HG02943 (cell line): Measurements from ENCODE around the gene PCGF2.
"Not testable (repeated sequence)": the region's sequence is repeated elsewhere in the genome, so short reads cannot be mapped to it uniquely, and the experiment has no call there.

Experiments used
- ATAC-seq: cut with Tn5 transposase; IDR thresholded peaks from one replicate; pipeline ENCODE4 v1.9.1; 2021; ENCODE audit warnings: mild to moderate bottlenecking, low read depth, moderate library complexity; ENCODE audit not compliant: unreplicated experiment

PCGF2 gene

DNA sequence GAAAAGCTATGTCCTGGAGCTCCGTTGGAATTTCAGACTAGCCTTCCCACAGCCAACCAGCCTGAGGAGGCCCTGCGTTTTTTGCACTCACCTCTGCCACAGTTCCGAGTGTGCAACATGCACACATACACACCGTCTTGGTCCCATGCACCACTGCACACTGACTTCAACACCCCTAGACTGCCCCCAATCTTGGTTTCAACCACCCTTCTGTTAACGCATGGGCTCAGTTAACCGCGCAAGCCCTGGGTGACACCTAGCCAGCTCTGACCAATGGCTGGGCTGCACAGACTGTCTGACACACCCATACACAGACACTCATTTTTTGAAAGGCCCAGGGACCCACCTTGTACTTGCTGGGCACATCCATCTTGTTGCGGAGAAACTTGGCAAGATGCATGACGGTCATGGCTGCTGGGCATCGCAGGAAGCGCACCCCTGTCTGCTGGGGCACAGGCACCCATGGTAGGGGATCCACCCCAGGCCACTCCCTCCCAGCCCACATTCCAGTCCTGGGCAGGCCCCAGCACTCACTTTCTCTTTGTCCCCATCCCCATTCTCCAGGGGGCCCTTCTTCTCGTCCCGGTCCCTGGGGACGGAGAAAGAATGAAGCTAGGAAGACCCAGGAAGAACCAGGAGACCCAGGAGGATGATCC is 10.0 kb downstream of the PCGF2 start:
- ATAC-seq: no peak

DNA sequence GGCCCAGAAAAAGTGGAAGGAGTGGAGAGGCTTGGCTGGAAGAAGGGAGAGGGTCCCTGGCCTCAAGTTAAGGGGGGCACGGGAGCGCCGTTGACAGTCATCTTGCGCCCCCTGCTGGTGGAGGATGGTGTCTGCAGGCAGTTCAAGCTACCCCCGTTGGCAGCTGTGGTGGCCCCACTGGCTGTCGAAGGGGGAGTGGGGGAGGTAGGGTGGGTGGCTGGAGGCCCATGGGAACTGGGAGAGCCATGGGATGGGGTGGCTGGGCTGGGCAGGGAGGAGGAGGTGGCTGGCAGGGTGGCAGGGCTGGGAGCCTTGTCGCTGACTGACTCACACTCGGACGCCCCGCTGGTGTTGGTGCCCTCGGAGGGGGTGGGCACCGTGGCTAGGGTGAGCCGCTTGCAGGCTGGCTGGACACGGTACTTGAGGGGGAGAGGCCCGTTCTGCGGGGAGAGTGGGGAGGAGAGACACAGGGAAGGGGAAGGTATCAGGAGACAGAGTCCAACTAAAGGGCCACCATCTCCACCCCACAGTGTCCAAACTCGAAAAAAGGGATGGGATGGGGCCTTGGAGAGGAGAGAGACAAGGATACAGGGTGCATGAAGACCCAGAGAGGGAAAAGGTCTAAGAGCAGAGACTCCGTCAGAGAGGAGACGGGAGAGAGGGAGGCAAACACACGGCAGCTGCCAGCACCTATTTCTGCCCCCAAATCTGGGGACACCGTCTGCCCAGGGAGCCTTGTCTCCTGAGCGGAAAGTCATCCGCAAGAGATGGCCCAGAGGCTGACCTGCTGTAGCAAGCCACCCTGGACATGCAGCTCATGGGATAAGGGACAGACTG is 12.8 kb downstream of the PCGF2 start:
- ATAC-seq: no peak

DNA sequence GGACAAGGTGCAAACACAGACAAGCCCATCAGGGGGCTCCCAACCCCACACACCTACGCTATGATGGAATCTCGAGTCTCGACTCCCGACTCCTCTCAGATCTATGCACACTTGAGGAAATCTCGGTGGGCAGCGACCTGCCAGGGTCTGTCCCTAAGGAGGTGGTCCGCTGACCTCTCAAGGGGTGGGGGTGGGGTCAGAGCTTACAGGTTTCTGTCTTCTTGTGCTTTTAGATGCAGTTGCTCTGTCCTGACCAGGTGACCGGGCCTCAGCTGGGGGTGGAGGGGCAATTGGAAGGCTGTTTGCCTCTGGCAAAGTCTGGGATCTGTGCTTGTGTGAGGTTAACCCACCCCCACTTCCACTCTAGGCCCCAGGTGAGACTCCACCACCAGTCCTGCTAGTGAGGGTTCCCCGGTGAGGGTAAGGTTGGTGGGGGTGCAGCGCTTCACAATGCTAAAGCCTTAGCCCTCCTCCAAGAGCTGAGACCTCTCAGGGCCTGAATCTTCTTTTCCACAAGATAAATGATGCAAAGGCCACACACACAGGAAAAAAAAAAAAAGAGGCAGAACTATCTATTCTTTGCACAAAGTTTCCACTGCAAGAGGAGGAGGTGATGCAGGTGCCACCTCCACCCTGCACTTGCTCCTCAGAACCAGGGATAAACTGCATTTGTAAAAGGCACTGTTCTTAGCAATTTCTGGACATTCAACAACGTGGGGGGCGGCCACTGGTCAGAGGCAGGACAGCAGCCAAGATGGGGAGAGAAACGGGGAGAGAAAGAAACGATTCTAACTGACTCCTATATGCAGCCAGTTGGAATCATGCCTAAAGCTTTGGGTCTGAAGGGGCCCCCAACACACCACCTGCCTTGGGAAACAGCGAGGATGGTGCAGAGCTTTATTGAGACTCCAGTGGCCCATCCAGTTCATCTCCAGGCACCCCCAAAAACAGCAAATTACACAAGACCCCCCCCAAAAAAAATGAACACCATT is 13.9 kb downstream of the PCGF2 start:
- ATAC-seq: no peak

DNA sequence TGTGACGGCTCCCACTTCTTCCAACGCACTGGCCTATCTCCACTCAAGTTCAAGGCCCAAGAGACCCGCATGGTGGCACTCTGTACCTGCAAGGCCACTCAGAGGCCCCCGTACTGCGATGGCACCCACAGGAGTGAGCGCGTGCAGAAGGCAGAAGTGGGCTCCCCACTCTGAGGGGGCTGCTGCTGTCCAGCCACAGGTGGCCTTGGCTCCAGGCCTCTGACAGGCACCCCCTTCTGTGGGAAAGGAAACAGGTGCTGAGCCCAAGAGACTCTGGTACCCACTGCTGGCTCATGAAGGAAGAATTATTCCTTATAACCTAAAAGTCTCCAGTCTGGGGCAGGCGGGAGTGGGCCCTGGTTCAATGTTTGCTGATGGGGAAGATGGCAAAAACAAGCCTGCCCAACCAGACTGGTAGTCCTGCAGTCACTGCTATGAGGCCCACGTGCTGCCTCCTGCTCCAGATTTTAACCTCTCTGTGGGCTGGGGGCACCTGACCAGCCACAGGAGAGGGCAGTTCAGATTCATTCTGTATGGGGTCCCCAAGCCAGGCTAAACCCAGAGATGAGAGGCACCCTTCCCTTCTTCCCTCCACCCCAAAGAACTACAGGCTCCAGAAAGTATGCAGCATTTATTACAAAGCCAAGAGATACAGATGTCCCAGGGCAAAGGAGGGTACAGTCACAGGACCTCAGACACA is 14.7 kb downstream of the PCGF2 start:
- no peak for ATAC-seq

DNA sequence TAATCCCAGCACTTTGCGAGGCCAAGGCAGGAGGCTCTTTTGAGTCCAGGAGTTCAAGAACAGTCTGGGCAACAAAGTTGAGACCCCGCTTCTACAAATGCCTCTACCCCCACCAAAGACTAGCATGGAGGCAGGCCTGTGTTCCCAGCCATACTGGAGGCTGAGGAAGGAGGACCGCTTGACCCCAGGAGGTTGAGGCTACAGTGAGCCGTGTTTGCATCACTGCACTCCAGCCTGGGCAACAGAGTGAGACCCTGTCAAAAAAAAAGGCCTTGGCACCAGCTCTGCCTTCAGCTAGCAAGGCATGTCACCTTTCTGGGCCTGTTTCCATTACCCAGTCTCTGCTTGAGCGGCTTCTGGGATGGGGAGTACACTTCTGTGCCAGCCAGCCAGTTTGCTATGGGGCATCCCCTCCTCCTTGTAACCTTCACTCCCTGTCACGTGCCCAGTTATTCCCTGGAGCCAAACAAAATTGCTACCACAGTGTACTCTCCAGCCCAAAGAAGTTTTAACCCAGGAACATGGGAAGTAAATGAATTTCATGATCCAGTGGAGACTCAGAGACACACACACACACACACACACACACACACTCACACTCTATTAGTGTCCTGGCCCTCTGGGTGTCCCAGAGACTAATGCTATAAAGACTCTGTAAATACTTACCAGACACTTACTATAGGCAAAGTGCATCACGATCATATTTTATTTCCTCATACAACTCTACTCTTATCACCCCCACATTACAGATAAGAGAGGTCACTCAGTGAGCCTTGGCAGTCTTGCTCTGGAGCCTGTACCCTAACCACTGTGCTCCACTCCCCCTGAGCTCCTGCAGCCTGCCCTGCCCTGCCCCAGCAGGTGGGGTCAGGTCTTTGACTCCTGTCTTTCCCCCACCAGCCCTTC is 15.5 kb downstream of the PCGF2 start:
- no peak for ATAC-seq

DNA sequence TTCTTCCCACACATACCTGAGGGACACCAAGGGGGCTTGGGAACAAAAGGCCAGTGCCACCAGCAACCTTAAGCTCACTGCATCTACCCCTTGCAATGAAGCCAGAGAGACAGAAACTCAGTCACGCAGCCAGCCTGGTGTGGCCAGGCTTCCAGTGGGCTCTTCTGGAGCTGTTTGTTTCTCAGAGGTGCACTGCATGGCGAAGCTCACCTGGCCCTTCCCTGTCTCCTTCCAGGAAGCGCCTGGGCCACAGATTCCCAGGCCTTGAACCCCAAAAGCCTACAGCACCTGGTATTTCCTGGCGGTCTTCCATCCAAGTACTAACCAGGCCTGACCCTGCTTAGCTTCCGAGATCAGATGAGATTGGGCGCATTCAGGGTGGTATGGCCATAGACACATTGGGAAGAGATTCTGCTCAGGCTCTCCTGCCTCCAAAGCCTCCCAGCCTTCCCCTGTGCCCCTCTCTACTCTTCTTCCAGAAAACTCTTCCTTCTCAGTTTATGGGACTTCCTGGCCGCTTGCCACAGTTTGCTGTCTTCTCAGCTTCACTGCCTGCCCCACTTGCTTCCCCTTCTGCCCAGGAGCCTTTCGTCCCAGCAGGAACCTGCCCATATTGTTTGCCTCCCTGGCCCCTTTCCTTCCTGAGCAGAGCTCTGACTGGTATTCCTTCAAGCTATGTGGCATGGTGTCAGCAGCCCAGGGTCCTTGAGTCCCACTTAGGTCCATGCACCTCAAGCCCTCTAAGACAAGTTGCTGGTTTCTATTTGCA is 16.4 kb downstream of the PCGF2 start:
- ATAC-seq: no peak

DNA sequence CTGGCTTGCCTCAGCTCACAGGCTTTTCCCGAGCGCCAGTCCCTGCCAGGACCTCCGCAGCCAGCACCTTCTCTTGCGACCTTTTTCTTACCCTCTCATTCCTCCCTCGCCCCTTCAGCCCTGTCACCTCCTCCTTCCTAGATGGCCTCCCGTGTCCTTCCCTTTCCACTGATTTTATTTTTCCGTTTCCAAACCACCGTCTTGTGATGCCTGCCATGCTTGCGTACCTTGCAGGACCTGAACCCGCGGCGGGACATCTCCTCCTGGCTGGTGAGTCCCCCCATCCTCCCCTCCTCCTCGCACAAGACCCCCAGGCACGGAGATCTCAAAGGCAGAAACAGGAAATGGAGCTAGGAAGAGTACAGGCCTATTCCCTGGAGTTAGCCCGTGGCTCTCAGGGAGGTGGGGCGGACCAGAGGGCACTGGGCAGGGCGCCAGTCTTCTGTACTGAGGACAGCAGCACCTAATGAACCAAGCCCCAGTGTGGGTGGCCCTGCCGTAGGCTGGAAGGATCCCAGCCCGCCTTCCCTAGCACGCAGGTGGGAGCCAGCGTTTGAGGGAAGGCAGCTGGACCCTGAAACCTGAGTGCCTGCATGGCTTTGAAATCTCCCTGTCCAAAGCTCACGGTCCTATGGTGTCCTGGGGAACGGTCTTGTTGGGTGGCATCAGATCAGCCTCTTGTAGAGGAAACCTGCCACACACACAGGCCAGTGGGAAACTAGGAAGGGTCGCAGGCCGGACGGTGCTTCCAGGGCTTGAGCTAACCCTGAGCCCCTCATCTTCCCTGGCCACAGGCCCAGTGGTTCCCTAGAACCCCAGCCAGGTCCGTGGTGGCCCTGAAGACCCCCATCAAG is 17.4 kb downstream of the PCGF2 start:
- no peak for ATAC-seq

DNA sequence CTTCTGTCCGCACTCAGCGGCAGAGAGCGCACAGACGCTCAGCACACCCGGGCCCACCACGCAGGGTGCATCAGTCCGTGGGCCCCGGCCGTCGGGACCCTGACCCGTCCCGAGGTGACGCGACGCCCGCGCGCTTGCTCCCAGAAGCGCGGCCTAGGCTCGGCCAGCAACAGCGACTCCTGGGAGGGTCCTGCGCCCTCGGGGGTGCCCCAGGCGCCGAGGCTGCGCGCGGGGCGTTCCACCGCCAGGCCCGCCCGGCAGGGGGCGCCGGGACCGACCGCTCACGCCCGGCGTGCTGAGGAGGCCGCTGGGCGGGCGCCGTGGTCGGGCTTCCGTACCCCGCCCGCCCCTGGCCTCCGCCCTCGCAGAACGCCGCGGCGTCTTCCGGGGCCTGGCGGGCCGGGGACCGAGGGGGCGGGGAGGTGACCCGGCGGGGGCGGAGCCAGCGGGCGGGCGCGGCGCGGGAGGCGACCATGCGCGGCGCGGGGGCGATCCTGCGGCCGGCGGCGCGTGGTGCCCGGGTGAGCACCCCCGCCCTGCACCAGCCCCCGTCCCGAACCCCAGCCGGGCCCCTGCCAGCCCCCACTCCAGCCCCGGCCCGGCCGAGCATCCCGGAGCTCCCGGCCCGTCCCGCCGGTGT is 18.1 kb downstream of the PCGF2 start, which contains the start of gene CISD3:
TSS of gene CISD3 (plus strand) at position 456 of the 640 bp plus-strand sequence. CDS start at position 474, 18 bp downstream.
- ATAC-seq: peak; percentile 58

DNA sequence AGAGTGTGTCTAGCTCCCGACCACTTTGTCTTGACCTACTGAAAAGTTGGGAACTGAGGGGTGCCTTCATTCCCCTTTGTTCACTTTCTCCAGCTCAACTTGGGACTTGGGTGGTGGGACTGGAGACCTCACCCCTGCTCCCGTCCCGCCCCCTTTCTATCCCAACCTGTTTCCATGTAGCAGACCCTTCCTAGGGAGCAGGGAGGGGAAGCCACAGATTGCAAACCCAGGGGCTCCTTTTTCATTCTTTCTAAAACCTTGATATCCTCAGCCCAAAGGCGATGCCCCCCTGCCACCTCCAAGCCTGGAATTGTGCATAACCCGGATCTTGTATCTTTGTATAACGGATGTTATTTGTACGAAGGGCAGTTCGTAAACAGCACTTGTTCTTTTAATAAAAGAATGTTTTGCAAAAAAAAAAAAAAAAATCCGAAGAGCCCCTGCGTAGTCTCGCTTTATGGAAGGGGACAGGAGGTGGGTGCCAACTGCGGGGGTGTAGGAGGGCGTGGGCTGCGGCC is 18.7 kb downstream of the PCGF2 start:
- ATAC-seq: no peak

DNA sequence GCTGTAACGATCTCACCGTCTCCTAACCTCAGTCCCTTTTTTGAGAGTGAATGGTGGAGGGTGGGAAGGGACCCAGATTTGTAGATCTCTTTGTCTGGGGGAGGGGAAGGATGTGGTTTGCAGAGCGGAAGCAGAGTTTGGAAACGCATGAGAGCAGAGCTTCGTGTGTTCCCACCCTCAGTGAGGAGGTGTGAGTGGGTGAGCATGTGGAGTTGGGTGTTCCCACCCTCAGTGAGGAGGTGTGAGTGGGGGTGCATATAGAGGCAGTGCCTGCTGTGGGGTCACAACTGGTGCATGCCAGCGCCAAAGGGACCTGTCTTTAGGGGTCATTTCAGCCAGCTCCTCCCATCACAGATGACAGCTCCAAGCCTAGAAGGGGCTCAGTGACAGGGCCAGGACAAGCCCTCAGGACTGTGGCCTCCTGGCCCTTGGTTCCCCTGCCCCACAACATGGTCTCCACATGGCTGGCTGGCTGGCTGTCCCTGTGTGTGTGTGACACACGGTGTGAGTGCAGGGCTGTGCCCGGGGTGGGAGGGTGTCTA is 19.8 kb downstream of the PCGF2 start:
- ATAC-seq: no peak

DNA sequence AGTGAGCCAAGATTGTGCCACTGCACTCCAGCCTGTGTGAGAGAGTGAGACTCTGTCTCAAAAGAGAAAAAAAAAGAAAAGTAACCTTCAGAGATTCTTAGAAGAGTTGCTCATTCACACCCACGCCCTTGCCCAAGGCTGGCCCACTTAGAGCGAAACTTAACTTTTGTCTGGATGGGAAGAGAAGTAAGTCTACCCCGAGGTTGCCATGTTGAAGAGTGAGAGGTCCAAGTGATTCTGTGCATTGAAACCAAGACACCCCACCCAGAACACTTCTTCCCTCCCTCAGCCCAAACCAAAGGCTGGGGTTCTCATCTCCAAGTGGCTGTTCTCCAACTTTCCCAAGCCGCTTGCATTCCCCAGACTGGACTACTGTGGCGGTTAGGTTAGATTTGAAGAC is 20.4 kb downstream of the PCGF2 start:
- no peak for ATAC-seq

DNA sequence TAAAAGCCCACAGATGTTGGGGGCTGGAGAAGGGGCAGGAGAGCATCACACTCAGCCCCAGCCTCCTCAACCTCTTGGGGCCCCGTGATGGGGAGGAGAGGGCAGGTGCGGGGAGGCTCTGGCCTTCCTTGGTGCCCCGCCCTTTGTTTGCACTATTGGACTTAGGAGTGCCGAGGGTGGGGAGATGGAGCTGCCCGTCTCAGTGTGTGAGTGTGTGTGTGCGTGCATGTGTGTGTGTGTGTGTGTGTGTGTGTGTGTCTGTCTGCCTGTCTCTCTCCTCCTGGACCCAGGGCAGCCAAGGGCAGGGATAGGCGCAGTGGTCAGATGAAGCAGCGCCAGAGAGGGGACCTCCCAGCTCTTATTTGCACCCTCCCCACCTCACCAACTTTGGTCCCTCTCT is 22.0 kb downstream of the PCGF2 start:
- not testable (repeated sequence) for ATAC-seq

DNA sequence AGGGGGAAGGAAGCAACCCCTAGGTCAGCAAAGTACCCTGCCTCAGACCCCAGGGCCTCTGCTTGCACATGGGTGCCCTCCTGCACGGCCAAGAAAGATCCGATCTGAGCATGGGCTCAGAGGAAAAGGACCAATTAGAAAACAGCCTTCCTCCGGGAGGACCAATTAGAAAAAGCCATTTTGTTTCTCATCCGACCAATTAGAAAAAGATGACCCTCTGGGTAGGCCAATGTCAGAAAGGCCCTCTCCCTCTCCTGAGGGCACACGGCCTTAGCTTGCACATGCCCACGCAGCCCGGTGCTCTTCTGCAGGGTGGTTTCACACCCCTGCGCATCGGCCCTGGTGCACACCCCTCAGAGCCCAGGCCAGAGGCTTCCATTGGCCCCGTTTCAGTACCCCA is 23.1 kb downstream of the PCGF2 start:
- ATAC-seq: no peak

DNA sequence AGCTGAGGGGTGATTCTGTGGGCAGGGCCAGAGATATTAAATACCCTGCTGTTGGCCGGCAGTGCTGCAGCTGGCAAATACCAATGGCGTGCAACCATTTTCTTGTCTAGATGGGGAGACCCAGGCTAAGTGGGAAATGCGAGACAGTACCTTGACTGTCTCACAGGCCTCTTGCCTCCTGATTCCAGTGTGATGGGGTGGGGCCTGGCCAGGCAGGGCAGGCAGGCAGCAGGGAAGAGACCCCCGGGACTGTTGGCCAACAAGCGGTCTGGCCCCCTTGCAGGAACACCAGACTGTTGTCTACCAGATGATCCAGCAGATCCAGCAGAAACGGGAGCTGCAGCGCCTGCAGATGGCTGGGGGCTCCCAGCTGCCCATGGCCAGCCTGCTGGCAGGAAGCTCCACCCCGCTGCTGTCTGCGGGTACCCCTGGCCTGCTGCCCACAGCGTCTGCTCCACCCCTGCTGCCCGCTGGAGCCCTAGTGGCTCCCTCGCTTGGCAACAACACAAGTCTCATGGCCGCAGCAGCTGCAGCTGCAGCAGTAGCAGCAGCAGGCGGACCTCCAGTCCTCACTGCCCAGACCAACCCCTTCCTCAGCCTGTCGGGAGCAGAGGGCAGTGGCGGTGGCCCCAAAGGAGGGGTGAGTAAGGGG is 23.7 kb downstream of the PCGF2 start:
- ATAC-seq: no peak

DNA sequence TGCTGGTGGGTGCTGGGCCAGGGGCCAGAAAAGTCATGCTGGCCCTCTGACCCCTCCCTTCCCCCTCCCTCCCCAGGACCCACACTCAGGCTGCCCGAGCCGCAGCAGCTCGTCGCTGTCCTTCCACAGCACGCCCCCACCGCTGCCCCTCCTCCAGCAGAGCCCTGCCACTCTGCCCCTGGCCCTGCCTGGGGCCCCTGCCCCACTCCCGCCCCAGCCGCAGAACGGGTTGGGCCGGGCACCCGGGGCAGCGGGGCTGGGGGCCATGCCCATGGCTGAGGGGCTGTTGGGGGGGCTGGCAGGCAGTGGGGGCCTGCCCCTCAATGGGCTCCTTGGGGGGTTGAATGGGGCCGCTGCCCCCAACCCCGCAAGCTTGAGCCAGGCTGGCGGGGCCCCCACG is 26.3 kb downstream of the PCGF2 start:
- no peak for ATAC-seq

DNA sequence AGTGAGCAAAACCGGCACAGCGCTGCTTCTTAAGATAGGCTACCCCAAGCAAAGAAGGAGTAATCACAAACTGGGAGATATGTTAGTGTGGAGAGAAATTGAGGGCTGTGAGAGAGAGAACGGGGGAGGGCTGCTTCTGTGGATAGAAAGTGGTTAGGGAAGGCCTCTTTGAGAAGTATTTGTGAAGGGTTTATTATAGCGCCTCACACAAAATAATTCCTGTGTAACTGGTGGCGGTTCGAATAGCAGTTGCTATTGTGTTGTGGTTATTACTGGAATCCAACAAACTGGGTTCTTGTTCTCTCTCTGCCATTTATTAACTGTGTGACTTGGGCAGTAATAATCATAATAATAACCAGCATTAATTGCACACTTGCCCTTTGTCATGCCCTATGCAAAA is 27.2 kb downstream of the PCGF2 start:
- ATAC-seq: no peak
